Activated CD8-positive, alpha-beta T cell treated with anti-CD3 and anti-CD28 coated beads for 36 hours (primary cell): ENCODE measurements around the gene C10orf71. TPM values are rescaled to one million over a fixed set of nuclear protein-coding genes. Genes with fewer than 3 reads are reported as not detected.

Experiments used
- ATAC-seq: fragments of 200-7000 bp; cut with Tn5 transposase; one replicate; pipeline ENCODE4 v1.10.0; 2021; ENCODE audit warnings: mild to moderate bottlenecking, moderate library complexity
- CTCF ChIA-PET: fragments of 350-600 bp; sonication (Branson Sonifier 250); formaldehyde crosslinking; loops from one replicate; lab custom pipeline; 2021; ENCODE audit warnings: antibody characterized with exemption; lab: Charles Lee
- POLR2A ChIA-PET: fragments of 350-600 bp; sonication (Branson Sonifier 250); formaldehyde crosslinking; loops from one replicate; lab custom pipeline; 2021; ENCODE audit warnings: antibody characterized with exemption; lab: Charles Lee
- DNase-seq: peaks from one replicate; pipeline ENCODE4 v3.0.0-alpha.2; 2020
- H3K27ac Mint-ChIP-seq: one replicate; pipeline ENCODE4 v1.8.0; 2021; ENCODE audit warnings: mild to moderate bottlenecking, mixed read lengths
- H3K27me3 Mint-ChIP-seq: one replicate; pipeline ENCODE4 v1.8.0; 2021; ENCODE audit warnings: mixed read lengths
- H3K36me3 Mint-ChIP-seq: one replicate; pipeline ENCODE4 v1.8.0; 2021; ENCODE audit warnings: low read depth, mixed read lengths
- H3K4me1 Mint-ChIP-seq: one replicate; pipeline ENCODE4 v1.8.0; 2021; ENCODE audit warnings: low read depth, mixed read lengths
- H3K4me3 Mint-ChIP-seq: one replicate; pipeline ENCODE4 v1.8.0; 2021; ENCODE audit warnings: mild to moderate bottlenecking, moderate library complexity, mixed read lengths
- H3K9me3 Mint-ChIP-seq: one replicate; pipeline ENCODE4 v1.8.0; 2021; ENCODE audit warnings: mixed read lengths
- CTCF ChIP-seq: fragments of 200-600 bp; IDR thresholded peaks from one replicate; pipeline ENCODE4 v1.8.0; 2022; ENCODE audit warnings: antibody characterized with exemption, mild to moderate bottlenecking
- intact Hi-C: fragments of 100-400 bp; cut with micrococcal nuclease; formaldehyde crosslinking; loops from one replicate; pipeline ENCODE4 v1.10.0; 2022
- total RNA-seq, 2 experiments: library from RNA; stranded (reverse); gene quantifications; one replicate each; pipeline ENCODE4 v1.2.3, GENCODE V29; 2021

Gene C10orf71
- total RNA-seq, 2 experiments from 2014 or later: not detected

GRCh38 chr10:49300140-49300974 lies 1.4 kb downstream of the C10orf71 start:
- Mint-ChIP-seq H3K36me3 (no peaks in the 10 kb centered on the region), H3K4me1 (no peaks in the 10 kb centered on the region), H3K9me3 (no peaks in the 10 kb centered on the region), H3K27me3 (no peaks in the 10 kb centered on the region), H3K4me3 (no peak overlapping the region), H3K27ac (no peak overlapping the region)
- DNase-seq (no peak), ATAC-seq (no peak)
- CTCF ChIA-PET: no interaction called here
- POLR2A ChIA-PET: no interaction called here
- intact Hi-C loops: no loop called here
- TF ChIP-seq CTCF: no peak

GRCh38 chr10:49301302-49301701 lies 2.3 kb downstream of the C10orf71 start:
- Mint-ChIP-seq H3K27ac (no peak overlapping the region), H3K4me1 (no peaks in the 10 kb centered on the region), H3K27me3 (no peaks in the 10 kb centered on the region), H3K36me3 (no peaks in the 10 kb centered on the region), H3K9me3 (no peaks in the 10 kb centered on the region), H3K4me3 (no peak overlapping the region)
- POLR2A ChIA-PET: no interaction called here
- no peak for ATAC-seq
- CTCF ChIA-PET: no interaction called here
- intact Hi-C loops: no loop called here
- TF ChIP-seq CTCF: no peak
- no peak for DNase-seq

GRCh38 chr10:49302088-49302487 lies 3.1 kb downstream of the C10orf71 start:
- TF ChIP-seq CTCF: no peak
- intact Hi-C loops: no loop called here
- Mint-ChIP-seq H3K27me3 (no peaks in the 10 kb centered on the region), H3K27ac (no peak overlapping the region), H3K36me3 (no peaks in the 10 kb centered on the region), H3K4me1 (no peaks in the 10 kb centered on the region), H3K4me3 (no peak overlapping the region), H3K9me3 (no peaks in the 10 kb centered on the region)
- ATAC-seq: no peak
- ChIA-PET POLR2A (no interaction called here), CTCF (interaction anchor here (0.7 kb wide), 1 partner anchor 19 kb away, joined by 3 read pairs; no protein-coding TSS in a partner anchor)
- DNase-seq: no peak

GRCh38 chr10:49303711-49304110 lies 4.7 kb downstream of the C10orf71 start:
- Mint-ChIP-seq H3K27ac (no peak overlapping the region), H3K9me3 (no peaks in the 10 kb centered on the region), H3K4me3 (no peak overlapping the region), H3K27me3 (no peaks in the 10 kb centered on the region), H3K36me3 (no peaks in the 10 kb centered on the region), H3K4me1 (no peaks in the 10 kb centered on the region)
- ChIA-PET POLR2A (interaction anchor here (1.0 kb wide), 1 partner anchor 103 kb away, joined by 3 read pairs; no protein-coding TSS in a partner anchor), CTCF (no interaction called here)
- DNase-seq (no peak), ATAC-seq (no peak)
- no peak for TF ChIP-seq CTCF
- intact Hi-C loops: no loop called here

- Mint-ChIP-seq H3K27ac (no peak overlapping the region), H3K9me3 (no peaks in the 10 kb centered on the region), H3K4me3 (no peak overlapping the region), H3K36me3 (no peaks in the 10 kb centered on the region), H3K4me1 (peaks cover 3% of the 10 kb centered on the region), H3K27me3 (no peaks in the 10 kb centered on the region)
- no peak for TF ChIP-seq CTCF
- DNase-seq (no peak), ATAC-seq (no peak)
- POLR2A ChIA-PET: interaction anchor here (1.0 kb wide), 1 partner anchor 102 kb away, joined by 3 read pairs; no protein-coding TSS in a partner anchor
- CTCF ChIA-PET: no interaction called here
- intact Hi-C loops: no loop called here
Observed at GRCh38 chr10:49304137-49304536, 5.2 kb downstream of the C10orf71 start.
